ENCODE results near the gene HAUS3. TPM values are rescaled to one million over a fixed set of nuclear protein-coding genes. Genes with fewer than 3 reads are reported as not detected.

The HAUS3 gene
- total and polyA plus RNA-seq, 2 of the 8 experiments (the other 6 are each of a cell fraction or from before 2014, with no cell fraction given): 3.2 to 14.8 TPM

GRCh38 chr4:2250357-2251072 lies 8.6 kb upstream of the HAUS3 start:
- no peak overlapping the region for H3K18ac ChIP-seq (ENCODE audit: extremely low read depth, low read length)
- 93% methylated on average over 29 of the region's 30 CpGs; no CpG with 5 or more reads in 1 of the 2 experiments for WGBS, 2 experiments (ENCODE audit: extremely low coverage in 1 of 2, insufficient coverage in 1 of 2, insufficient read length in 1 of 2, insufficient replicate concordance in 2 of 2, low coverage in 1 of 2, low lambda C conversion rate in 2 of 2, missing lambda C conversion rate in 1 of 2)
- no peak overlapping the region for H3K14ac ChIP-seq (ENCODE audit: insufficient read length)
- no peak overlapping the region for H2BK120ac ChIP-seq (replicated peaks; ENCODE audit: low read depth, low read length)
- H3K4me3 ChIP-seq (ENCODE audit: extremely low read depth in 1 of 4, insufficient read depth in 2 of 4, low read depth in 3 of 4, low read length in 4 of 4): no peak overlapping the region
- FAIRE-seq (no peak), DNase-seq (ENCODE audit: low read depth in 1 of 2, low spot score in 2 of 2) (peak in 1 of 2 experiments; percentile 37)
- H2BK5ac ChIP-seq (ENCODE audit: low read depth, low read length): no peak overlapping the region
- no peak overlapping the region for H2BK15ac ChIP-seq (ENCODE audit: low read length)
- no peak overlapping the region for H4K91ac ChIP-seq (replicated peaks; ENCODE audit: insufficient read length, low read length)
- no peak overlapping the region for H3K9ac ChIP-seq (replicated peaks in 1 of 4; ENCODE audit: extremely low read depth in 1 of 4, low read depth in 3 of 4, low read length in 3 of 4)
- no peaks in the 10 kb centered on the region; a peak in 1 of 4 replicates for H3K9me3 ChIP-seq (ENCODE audit: insufficient read depth in 2 of 2, low read depth in 1 of 2, low read length in 1 of 2)
- H3K27me3 ChIP-seq (replicated peaks in 1 of 4; ENCODE audit: control insufficient read depth in 3 of 4, extremely low read depth in 1 of 4, insufficient read depth in 3 of 4, low read length in 3 of 4): no peaks in the 10 kb centered on the region
- H3K23me2 ChIP-seq (ENCODE audit: low read depth, low read length): no peaks in the 10 kb centered on the region
- no peak overlapping the region for H2BK12ac ChIP-seq (ENCODE audit: low read depth, low read length)
- H2AK5ac ChIP-seq (ENCODE audit: low read depth, low read length): no peak overlapping the region
- no peak overlapping the region for H3K4ac ChIP-seq (replicated peaks; ENCODE audit: insufficient read length, low read depth, low read length)
- no peak overlapping the region for H2BK20ac ChIP-seq (ENCODE audit: low read length)
- no peaks in the 10 kb centered on the region for H3K79me2 ChIP-seq (ENCODE audit: control insufficient read depth in 1 of 2, insufficient read depth in 2 of 2, low read length in 2 of 2)
- H3K4me1 ChIP-seq (replicated peaks in 1 of 4; ENCODE audit: control insufficient read depth in 3 of 4, insufficient read depth in 4 of 4, low read length in 3 of 4): 0 out of 7 replicates have a peak, but pooled peaks cover 0 to 4% (median 0%) of the 10 kb centered on the region in 4 experiments
- H2AFZ ChIP-seq (ENCODE audit: low read length): no peak overlapping the region
- peaks cover 0 to 5% (median 2%) of the 10 kb centered on the region in 4 experiments; a peak in 2 of 8 replicates for H3K36me3 ChIP-seq (ENCODE audit: control insufficient read depth in 2 of 4, insufficient read depth in 4 of 4, low read length in 3 of 4)
- CTCF ChIA-PET (ENCODE audit: partially characterized antibody): interaction anchor here (0.6 to 1.5 kb wide), 5 partner anchors 12 to 203 kb away, joined by 3 to 4 read pairs (median 3); no protein-coding TSS in a partner anchor
- POLR2A ChIA-PET (ENCODE audit: partially characterized antibody): interaction anchor here (0.8 kb wide), 1 partner anchor 8 kb away, joined by 3 read pairs; the partner anchor contains the start of genes HAUS3 and POLN
- no peak overlapping the region for H3K4me2 ChIP-seq (ENCODE audit: insufficient read depth in 1 of 2, low read depth in 2 of 2, low read length in 2 of 2)
- peak overlapping the region; percentile 22; the same call in 1 of the 2 replicates for H4K8ac ChIP-seq (ENCODE audit: extremely low read depth, insufficient read depth, low read length)
- no peak overlapping the region for H3K23ac ChIP-seq (ENCODE audit: insufficient read length)
- H3K56ac ChIP-seq (replicated peaks; ENCODE audit: insufficient read length, low read depth, low read length): no peak overlapping the region
- H4K5ac ChIP-seq (ENCODE audit: insufficient read length, low read depth, low read length): no peak overlapping the region
- no peaks in the 10 kb centered on the region for H3K79me1 ChIP-seq (ENCODE audit: low read depth, low read length)
- H4K20me1 ChIP-seq (replicated peaks in 1 of 2; ENCODE audit: control insufficient read depth in 1 of 2, insufficient read depth in 2 of 2, low read length in 2 of 2): peaks cover 0 to 5% of the 10 kb centered on the region in 2 experiments
- H3K27ac ChIP-seq (ENCODE audit: low read depth, low read length): no peak overlapping the region
- no peak for TF ChIP-seq HDAC6 (IDR thresholded peaks at IDR 0.05; ENCODE audit: low read depth, low read length)
- no peak for TF ChIP-seq SIRT6 (IDR thresholded peaks at IDR 0.05; ENCODE audit: low read length)
- no peak for TF ChIP-seq SAP30 (IDR thresholded peaks at IDR 0.05; ENCODE audit: insufficient read depth, insufficient replicate concordance, low read length)
